Erythroblast (primary cell): ENCODE results near the gene ANKRD9.

ENCODE experiments used
- GATA1 ChIP-seq: IDR thresholded peaks from 2 replicates; pipeline ENCODE4 v1.6.1; 2011; ENCODE audit warnings: low read depth, mild to moderate bottlenecking, control low read depth, low read length, moderate library complexity
- POLR2A ChIP-seq: IDR thresholded peaks from 2 replicates; pipeline ENCODE4 v1.6.1; 2011; ENCODE audit warnings: mild to moderate bottlenecking, low read length

DNA sequence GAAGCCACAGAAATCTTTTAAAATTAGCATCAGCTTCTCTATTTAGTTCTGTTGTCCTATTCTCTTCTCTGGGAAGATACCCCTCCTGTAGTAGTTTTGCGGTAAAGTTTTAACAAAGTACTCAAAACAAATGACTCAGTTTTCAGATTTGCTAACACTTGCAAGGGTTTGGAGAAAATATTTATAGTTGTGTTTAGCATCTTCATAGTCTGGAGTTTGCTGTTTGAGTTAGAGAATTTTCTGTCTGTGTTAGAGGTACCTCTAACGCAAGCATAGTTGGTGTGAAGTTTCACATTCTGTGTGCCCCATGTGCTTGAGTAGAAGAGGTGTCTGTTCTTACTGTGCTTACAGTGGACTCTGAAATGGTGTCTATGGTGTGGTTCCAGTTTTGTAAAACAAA is 36.0 kb downstream of the ANKRD9 start:
- TF ChIP-seq POLR2A (no peak), GATA1 (no peak)
